ENCODE data around the gene SLMAP.

SLMAP gene

DNA sequence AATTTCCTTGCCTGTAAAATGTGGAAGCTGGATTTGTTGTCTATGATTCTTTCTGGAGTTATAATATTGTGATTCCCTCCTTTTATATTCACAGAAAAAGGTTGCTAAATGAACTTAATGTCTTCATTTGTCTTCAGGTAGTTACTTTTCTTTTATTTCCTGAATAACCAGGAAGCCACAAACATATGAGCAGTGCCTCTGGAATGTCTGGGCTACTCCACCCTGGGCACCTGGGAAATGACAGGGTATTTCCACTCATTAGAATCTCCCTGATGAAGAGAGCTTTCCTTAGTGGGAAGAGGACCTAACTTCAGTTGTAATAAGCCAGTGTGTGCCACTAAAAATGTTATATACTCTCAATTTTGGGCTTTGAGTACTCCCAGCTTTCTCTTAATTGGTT, 3.8 kb upstream of the SLMAP start:
- DNase-seq, result no peak

DNA sequence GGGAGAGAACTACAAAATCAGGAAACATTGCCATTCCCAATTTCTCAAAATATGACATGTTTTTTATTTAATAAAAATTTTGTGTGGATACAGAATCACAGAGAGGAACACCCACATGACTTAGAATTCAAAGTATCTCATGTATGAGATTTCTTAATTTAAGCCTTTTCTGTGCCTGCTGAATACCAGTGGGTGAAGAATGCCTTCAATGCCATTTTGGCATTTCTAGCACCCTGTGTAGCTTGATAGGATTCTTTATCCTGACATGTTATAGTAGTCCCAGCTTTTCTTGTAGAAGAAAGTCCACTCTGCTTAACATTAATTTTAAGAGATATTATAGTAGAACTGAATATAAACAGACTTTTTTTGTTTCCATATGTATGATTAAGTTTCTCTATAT, 3.1 kb upstream of the SLMAP start:
- no peak for DNase-seq

DNA sequence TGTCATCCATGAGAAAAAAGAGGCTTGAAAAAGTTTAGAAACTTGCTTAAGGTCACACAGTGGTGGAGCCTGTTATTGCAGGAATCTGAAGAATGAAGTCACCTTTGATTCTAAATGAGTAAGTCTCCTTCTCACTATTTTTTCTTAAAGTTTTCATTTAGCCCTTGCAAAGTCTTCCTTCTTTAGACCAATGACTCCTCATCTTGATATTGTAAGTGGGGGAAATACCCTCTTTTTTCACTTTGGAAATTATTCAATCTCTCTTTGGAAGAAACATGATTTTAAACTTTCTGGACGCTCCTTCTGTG, 787 bp upstream of the SLMAP start:
- DNase-seq, result no peak

DNA sequence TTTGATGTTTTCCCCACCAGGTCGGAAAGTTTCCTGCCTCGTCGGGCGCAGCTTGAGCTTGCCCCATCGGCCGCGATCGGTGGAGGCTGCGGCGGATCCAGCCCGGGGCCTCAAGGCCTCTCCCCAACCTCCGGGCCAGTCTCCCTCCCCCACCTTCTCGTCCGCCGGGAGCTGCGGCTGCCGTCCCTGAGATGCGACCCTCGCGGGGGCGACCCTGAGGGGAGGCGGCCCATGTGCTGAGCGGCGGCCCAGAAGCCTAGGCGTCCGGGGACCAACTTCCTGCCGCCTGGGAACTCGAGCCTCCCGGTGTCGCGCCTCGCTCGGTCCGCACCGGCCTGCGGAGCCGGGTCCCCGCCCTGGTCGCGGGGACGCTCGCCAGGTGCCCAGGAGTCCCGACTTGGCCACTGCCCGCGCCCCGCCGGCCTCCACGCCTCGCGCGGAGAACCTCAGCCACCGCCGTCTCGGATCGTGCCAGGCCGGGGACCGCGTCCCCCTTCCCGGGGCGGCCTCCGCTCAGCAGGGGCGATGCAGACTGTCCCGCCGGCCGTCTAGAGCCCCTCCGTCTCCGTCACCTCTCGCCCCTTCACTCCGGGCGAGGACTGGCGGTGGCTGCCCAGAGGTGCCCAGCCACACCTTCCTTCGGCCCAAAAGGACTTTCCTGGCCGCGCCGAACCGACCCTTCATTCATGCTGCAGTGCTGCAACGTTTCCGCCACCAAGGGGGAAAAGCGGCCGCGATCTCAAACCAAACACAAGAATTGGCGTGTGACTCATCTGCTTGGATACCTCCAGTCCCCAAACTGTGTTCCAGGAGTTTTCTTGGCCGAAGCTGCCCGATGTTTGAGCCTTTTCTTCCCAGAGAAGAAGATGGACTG, 656 bp downstream of the SLMAP start:
- peak; percentile 76 for DNase-seq

DNA sequence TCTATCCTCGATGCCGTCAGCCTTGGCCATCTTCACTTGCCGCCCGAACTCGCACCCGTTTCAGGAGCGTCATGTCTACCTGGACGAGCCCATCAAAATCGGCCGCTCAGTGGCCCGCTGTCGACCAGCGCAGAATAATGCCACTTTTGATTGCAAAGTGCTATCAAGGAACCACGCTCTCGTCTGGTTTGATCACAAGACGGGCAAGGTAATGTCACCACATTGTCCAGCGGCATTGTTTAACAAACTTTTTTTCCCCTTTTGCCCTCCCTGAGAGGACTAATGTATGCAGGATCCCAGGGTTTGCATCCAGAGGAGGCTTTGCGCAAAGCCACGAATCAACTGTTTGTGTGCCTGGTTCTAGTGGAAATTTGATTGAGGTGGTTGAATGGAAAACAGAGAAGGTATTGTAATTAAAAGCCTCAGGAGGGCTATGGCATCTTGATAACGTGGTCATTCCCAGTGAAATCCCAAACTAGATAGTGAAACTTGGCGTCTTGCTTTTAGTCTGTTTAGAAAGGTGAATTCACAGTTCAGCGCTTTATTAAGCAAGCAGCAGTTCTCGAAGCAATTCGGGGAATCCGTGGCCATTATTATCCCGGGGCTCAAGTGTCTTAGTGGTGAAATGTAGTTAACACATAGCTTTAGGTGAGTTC, 1.7 kb downstream of the SLMAP start:
- DNase-seq, result no peak

DNA sequence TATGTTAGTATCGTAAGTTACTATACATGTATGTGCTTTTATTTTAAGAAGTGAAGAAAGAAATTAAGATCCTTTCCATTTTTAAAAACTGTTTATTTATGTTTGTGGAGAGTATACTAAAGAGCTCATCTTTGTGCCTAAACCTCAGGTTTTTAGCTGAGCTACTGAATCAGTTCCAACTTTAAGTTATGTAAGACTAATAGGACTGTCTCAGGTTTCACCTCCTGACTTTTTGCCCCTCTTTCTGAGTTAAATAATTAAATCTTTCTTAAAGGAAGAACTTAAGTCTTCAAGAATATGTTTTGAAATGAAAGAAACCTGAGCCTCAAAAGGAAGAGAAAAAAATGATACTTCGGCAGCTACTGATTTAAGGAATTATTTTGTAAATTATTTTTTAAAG, 2.6 kb downstream of the SLMAP start:
- DNase-seq, result no peak

DNA sequence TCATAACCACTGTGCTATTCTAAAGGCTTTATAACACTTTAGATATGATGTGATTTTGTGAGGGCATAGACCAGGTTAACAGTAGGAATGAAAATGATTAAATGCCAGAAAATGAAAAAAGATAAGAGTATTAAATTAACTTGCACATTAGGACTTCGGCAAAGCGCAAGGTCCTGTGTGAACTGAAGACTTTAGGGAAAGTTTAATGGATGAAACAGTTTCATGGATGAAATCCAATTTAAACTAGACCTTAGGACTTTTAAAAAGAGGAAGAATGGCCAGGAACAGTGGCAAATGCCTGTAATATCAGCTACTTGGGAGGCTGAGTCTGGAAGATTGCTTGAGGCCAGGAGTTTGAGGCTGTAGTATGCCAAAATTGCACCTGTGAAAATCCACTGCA, 8.7 kb downstream of the SLMAP start:
- no peak for DNase-seq

DNA sequence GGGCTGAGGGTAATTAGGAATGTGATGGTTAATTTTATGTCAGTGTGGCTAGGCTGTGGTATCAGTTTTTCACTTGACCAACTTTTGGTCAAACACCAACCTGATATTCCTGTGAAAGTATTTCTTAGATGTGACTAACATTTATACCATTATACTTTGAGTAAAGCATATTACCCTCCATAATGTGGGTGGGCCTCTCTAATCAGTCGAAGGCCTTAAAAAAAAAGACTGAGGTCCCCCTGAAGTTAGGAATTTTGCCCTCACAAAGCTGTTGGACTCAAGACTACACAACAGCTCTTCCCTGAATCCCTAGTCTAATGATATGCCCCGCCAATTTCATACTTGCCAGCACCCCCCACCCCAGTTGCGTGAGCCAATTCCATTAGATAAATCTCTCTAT, 12.5 kb downstream of the SLMAP start:
- no peak for DNase-seq

DNA sequence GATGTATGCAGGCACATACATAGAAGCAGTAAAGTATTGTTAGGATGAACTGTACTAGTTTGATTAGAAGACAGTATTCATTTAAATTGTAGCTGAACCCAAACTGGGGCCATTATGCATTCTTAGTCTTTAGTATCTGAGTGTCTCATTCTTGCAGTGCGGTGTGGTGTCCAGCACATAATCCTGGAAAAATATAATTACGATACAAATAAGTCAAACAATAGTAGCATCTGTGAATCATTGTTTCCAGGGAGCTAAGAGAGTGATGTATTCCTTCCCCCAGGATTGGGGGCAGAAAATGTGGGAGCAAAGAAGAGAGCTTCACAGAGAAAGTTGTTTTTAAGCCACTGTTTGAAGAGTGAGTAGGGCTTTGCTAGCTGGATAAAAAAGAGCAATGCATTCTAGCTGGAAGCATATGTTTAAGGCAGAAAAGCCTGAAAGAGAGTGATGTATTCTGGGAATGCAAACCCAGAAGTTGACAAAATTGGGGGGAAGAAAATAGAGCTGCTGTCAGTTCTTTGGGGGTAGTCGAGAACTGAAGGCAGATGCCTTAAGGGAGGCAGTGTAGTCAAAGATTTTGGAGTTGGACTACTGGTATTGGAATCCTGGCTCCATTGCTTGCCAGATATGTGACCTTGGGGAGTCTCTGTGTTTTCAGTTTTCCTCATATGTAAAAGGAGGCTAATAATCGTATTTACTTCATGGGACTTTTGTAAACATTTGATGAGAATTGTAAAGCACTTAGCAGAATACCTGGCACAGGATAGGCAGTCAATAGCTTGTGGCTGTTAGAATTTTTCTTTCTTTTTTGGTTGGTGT, 14.1 kb downstream of the SLMAP start:
- DNase-seq, result no peak

DNA sequence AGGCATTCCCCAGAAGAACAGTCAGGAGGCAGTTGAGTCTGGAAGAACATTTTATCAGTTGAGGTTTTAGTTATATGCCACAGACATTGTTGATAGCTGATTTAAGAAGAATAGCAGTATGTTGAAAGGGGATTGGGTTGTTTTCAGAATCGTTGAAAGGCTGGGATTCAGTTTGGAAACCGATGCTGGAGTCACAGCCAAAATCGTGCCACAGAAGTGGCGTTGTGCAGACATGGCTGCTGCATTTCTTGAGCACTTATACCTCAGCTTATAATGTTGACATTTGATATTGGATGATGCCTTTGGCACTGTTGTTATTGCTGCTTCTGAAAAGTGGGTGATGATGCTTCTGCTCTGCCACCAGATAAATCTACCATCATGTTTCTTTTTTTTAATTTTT, 16.1 kb downstream of the SLMAP start:
- DNase-seq, result no peak

DNA sequence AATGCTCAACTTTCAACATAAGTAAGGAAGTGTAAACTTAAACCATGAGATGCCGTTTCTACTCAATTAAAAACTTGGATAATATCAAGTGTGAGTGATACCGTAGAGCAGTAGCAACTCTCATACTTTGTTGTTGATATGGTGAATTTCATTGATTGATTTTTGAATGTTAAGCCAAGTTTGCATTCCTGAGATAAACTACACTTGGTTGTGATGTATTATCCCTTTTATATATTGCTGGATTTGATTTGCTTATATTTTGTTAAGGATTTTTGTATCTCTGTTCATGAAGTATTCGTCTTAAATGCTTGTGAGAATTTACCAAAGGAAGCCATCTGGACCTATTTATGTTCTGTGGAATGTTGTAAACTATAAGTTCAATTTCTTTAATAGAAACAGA, 21.7 kb downstream of the SLMAP start:
- no peak for DNase-seq

DNA sequence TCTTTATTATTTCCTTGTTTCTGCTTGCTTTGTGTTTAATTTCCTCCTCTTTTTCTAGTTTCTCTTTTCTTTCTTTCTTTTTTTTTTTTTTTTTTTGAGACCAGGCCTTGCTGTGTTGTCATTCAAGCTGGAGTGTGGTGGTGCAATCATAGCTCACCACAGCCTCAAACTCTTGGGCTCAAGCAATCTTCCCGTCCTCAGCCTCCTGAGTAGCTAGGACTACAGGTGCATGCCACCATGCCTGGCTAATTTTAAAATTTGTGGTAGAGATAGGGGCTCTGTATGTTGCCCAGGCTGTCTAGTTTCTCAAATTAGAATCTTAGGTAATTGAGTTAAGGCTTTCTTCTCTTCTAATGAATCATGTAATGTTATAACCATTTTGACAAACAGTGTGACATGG, 22.4 kb downstream of the SLMAP start:
- DNase-seq, result no peak

DNA sequence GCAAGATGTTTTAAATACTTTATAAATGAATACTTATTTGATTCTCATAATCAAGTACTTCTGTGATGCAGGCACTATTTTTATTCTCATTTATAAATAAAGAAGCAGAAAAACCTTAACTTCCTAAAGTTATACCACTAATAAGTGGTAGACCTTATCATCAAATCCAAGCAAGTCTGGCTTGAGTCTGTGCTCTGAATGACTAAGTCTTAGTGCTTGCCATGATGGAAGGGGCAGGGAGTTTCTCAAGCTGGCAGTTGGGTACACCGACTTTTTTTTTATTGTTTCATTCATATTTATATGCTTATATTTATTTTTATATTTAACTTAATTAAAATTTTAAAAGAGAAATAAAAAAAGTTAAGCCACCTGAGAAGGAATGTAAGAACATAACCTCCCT, 23.6 kb downstream of the SLMAP start:
- no peak for DNase-seq

DNA sequence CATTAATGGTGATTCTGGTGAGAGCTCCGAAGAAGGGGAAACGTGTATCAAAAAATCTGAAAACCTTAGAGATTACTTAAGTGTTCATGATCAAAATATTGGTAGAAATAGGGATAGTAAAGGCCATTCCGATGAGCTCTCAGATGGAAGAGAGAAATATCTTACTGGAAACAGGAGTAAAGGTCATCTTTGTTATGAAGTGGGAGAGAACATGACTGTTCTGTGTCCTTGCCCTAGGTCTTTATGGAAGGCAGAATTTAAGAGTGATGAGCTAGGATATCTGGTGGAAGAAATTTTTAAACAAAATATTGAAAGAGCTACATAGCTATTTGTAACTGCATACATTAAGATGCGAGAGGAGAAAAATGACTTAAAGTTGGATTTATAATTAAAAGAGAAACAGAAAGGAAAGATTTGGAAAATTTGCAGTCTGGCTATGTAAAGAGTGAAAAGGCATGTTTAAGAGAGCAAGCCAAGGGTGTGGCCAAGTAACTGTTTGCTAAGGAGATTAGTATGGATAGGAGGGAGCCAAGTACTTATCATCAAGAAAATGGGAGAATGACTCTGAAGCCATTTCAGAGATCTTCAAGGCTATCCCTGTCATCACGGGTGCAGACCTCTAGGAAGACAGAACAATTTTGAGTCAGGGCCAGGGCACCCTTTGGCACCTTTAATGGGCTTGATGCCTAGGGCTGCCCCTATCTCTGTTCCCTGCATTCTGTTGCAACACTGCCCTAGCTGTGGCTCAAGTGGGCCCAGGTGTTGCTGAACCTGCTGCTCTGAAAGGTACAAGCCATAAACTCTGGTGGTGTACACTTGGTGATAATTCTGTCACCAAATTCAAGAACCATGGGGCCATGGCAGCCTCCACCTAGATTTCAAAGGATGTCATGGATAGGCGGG, 27.3 kb downstream of the SLMAP start:
- DNase-seq, result no peak

DNA sequence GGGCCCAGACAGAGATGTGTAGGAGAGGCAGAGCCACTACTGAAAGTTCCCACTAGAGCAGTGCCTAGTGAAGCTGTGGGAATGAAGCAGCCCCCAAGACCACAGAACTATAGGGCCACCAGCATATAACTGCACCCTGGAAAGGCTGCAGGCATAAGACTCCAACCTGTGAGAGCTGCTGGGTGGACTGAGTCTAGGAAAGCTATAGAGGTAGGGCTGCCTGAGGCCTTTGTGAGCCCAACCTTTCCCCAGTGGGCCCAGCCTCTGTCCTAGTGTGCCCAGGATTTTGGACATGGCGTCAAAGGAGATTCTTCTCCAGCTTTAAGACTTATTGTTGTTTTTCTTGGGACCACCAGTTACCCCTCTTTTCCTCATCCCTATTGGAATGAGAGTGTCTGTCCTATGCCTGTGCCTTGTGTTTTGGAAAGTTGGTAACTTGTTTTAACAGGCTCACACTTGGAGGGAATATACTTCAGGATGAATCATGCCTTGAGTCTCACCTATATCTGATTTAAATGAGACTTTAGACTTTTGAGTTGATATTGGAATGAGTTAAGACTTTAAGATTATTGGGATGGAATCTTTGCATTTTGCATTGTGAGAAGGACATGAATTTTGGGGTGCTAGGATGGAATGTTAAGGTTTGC, 28.1 kb downstream of the SLMAP start:
- DNase-seq, result no peak

DNA sequence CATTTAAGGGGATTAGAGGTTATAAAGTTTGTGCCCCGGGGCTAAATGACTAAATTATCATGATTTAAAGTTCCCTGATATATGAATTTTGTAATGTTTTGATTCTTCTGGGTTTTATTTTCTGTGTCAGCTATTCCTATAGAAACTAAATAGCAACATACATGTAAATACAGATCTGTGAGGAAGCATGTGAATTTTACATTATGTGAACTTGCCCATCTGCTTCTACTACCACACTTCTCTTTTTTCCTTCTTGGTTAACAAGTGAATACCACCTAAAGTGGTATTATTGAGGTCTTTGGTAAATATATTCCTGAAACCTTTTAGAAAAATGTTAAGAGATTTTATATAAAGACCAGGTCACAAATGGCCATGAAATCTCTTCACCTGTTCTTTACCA, 29.3 kb downstream of the SLMAP start:
- DNase-seq, result no peak

DNA sequence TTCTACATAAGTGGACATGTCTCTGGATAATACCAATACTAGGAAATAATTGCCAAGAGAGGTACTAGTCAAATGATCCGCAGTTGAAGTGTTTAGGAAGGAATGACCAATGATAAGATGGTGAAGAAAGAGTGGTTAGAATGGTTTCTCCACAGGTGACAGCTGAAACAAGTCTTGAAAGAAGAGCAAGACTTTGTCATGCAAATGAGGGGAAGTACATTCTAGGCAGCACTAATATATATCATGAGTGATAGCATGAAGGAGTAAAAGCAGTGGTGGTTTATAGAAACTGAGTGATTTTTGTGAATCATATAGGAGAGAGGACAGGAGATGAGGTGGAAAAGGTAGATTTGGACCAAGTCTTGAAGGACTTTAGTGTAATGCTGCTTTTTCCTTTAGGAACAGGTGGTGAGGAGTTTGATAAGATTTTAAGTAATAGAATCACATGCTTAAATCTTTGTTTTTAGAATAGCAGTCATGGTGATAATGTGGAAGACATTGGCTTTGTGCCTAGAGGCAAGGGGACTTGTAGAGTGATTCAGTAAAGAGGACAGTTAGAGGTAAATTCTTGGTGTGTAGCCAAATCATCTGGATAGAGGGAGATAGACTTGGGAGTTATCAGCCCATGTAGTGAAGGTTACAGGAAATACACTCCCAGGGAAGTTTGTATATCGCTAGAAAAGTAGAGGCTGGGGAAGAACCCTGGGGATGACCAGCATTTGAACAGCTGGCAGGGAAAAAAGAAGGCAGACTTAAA, 31.9 kb downstream of the SLMAP start:
- DNase-seq, result no peak

DNA sequence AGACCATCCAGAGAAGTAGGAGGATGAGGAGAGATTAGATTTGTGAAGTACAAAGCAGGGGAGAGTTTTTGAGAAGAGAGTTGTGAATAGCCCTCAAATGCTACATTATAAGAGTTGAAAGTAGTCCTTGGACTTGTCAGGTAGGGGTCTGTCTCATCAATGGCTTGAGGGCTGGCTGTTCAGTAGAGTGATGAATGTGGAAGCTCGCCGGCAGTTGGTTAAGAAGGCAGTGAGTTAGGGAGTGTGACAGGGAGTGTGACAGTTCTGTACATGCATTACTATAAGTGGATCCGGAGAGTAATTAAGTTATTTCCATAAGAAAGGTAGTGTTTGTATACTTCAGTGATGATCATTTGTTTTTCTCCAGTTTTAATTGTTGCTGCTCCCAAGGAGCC, 32.5 kb downstream of the SLMAP start:
- no peak for DNase-seq

DNA sequence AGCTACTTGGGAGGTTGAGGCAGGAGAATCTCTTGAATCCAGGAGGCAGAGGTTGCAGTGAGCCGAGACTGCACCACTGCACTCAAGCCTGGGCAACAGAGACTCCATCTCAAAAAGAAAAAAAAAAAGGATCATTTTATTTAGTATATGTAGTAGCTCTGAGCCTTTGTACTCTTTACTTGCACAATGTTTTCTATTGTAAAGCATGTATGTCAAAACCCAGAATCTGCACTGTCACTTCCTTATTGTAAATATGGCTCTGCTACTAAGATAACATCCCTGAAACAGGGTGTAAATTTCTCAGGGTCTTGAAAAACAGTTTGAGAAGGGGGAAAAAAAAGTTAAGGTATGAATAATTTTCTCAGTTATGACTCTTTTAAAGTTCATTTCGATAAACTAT, 35.1 kb downstream of the SLMAP start:
- no peak for DNase-seq

DNA sequence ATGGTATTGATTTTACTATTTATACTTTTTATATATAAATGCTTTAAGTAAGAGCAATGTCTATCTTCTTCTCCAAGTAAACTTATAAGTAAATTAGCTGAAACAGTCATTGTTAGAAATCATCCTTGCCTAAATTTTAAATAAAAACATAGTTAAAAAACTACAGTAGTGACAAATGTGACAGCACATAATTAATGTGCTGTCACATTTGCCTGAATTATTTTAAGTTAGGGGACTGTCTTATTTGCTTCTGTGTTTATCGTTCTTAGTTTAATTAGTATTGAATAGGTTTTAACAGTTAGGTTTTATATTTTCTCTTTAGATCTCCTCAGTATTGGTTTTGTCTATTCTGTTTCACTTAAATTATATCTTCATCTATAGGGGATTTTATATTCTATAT, 36.1 kb downstream of the SLMAP start:
- no peak for DNase-seq

DNA sequence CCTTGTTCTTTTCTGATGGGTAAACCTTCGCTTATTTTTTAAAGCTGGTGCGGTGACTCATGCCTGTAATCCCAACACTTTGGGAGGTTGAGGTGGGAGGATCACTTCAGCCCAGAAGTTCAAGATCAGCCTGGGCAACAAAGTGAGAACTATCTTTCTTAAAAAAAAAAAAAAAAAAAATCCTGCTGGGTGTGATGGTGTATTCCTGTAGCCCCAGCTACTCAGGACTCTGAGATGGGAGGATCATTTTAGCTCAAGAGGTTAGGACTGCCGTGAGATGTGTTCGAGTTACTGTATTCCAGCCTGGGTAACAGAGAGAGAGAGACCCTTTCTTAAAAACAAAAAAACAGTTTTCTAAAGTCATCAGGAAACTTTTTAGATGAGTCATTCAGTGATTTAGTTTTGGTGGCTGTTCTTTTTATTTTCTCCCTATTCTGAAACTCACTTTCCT, 37.7 kb downstream of the SLMAP start:
- no peak for DNase-seq

DNA sequence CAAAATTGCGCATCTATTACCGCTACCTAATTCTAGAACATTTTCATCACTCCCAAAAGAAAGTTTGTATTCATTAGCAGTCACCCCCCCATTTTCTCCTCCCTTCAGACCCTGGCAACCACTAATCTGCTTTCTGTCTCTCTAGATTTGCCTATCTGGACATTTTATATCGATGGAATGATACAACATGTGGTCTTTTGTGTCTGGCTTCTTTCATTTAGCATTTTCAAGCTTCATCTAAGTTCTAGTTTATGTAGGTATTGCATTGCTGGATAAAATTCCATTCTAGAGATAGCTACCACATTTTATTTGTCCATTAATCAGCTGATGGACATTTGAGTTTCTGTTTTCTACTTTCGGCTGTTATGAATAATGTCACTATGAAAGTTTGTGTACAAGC, 38.4 kb downstream of the SLMAP start:
- DNase-seq, result no peak

All from activated effector memory CD4-positive, alpha-beta T cell treated with anti-CD3 and anti-CD28 coated beads, Interleukin-2, amount 50 U/mL, for 16 hours (primary cell).